Rectal smooth muscle tissue (tissue), 1 donor: ENCODE data around the gene ZBTB7B.

ENCODE experiments used
- H3K27ac ChIP-seq: one replicate; pipeline ENCODE4 v1.7.0; 2013; ENCODE audit warnings: low read depth, low read length, inconsistent platforms
- H3K27me3 ChIP-seq: one replicate; pipeline ENCODE4 v1.7.0; 2013; ENCODE audit warnings: low read length; ENCODE audit not compliant: control insufficient read depth, insufficient read depth
- H3K36me3 ChIP-seq: one replicate; pipeline ENCODE4 v1.7.0; 2013; ENCODE audit warnings: low read length; ENCODE audit not compliant: control insufficient read depth, insufficient read depth
- H3K4me1 ChIP-seq: one replicate; pipeline ENCODE4 v1.7.0; 2013; ENCODE audit warnings: low read length; ENCODE audit not compliant: control insufficient read depth, insufficient read depth
- H3K4me3 ChIP-seq: one replicate; pipeline ENCODE4 v1.7.0; 2013; ENCODE audit warnings: low read length
- H3K9ac ChIP-seq: one replicate; pipeline ENCODE4 v1.7.0; 2013; ENCODE audit warnings: low read length

The ZBTB7B gene

GRCh38 chr1:155002464-155003226 is at the start of gene ZBTB7B:
ZBTB7B (plus strand) TSS chr1:155002802; CDS start chr1:155014661, 11,859 bp downstream.
- Histone ChIP-seq H3K9ac (peak within 1 kb of the TSS; percentile 96), H3K27ac (peak within 1 kb of the TSS; percentile 96), H3K36me3 (peaks cover 4% of the 10 kb centered on the region), H3K27me3 (no peaks in the 10 kb centered on the region), H3K4me1 (peaks cover 36% of the 10 kb centered on the region), H3K4me3 (peak within 1 kb of the TSS; percentile 89)

GRCh38 chr1:154953611-154954038 is 49.0 kb upstream of the ZBTB7B start:
- H3K4me1 ChIP-seq = peaks cover 25% of the 10 kb centered on the region
- H3K9ac ChIP-seq = no peak overlapping the region
- H3K27ac ChIP-seq = no peak overlapping the region
- H3K4me3 ChIP-seq = peak overlapping the region; percentile 30
- no peaks in the 10 kb centered on the region for H3K27me3 ChIP-seq
- H3K36me3 ChIP-seq = peaks cover 14% of the 10 kb centered on the region

- Histone ChIP-seq H3K9ac (peak overlapping the region; percentile 0), H3K36me3 (peaks cover 15% of the 10 kb centered on the region), H3K27me3 (no peaks in the 10 kb centered on the region), H3K27ac (no peak overlapping the region), H3K4me1 (peaks cover 25% of the 10 kb centered on the region), H3K4me3 (peak overlapping the region; percentile 93)
Measured at GRCh38 chr1:154954541-154954940, 48.1 kb upstream of the ZBTB7B start.

DNA sequence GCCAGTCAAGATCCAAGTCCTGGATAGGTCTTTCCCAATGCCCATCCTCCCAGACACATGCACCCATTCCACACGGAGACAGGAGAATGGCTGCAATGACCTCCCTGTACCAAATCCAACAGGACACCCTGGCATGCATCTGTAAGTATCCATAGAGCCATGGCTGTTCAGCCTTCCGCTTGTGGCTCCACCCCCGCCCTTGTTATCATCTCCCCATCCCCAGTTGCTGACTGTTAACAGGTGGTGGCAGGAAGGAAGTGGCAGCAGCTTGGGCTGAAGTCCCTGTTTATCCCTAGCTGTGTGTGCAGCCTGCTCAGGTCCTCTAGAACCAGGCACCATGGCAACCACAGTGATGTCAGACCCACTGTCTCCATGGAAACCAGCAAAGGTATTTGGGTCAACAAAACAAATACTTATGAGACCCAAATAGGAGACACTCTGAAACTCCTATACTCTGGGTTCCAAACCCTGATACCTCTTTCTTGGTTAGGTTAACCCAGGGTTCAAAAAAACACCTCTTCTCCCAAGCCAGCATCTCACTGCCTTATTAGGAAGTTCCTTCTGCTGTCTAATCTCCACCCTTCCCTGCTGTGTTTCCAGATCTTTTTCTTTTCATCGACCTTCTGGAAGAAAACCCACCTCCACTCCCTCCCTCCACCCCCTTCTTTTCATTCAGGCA is 47.4 kb upstream of the ZBTB7B start:
- Histone ChIP-seq H3K4me3 (peak overlapping the region; percentile 93), H3K27ac (peak overlapping the region; percentile 87), H3K27me3 (no peaks in the 10 kb centered on the region), H3K36me3 (peaks cover 15% of the 10 kb centered on the region), H3K9ac (peak overlapping the region; percentile 46), H3K4me1 (peaks cover 25% of the 10 kb centered on the region)

DNA sequence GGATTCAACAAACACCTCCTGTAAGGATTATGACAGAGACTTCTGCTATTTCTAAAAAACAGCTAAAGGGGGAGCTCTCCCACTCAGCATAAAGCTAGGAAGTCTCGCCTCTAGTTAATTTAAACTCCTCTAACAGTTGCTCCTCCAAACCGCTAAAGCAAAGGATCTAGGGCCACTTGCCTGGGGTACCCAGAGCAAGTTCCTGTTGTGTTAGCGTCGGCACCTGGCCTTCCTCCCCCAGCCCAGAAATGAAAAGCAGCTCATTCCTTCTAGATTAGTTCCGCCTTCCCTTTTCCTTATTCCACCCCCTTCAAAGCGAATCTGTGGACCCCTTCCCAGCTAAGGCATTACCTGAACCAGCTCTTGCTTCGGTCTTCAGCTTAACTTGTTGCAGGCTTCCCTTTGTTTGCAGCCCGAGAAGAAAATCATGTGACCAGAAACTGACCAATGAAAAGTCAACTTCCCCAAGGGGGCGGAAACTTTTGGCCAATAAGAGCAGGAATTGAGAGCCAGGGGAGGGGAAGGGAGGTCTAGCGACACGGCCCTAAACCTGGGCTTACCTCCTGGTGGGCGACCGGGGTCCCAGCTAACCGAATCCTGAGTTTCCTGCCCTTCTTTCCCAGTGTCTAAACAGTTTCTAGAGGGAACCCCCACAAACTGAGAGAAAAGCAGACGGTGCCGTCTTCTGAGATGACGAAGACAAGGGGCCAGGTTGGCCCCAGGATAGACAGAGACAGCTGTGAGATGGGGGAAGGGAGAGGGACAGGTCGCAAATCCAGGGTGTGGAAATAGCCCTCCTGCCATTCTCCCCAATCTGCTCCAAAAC is 46.7 kb upstream of the ZBTB7B start, which contains the start of gene PBXIP1:
PBXIP1 (minus strand) TSS at position 382 of the 826 bp plus-strand sequence. CDS start 2,378 bp downstream, outside the sequence.
- Histone ChIP-seq H3K4me3 (peak within 1 kb of the TSS; percentile 93), H3K27ac (peak within 1 kb of the TSS; percentile 87), H3K9ac (peak within 1 kb of the TSS; percentile 53), H3K36me3 (peaks cover 11% of the 10 kb centered on the region), H3K4me1 (peaks cover 30% of the 10 kb centered on the region), H3K27me3 (no peaks in the 10 kb centered on the region)

DNA sequence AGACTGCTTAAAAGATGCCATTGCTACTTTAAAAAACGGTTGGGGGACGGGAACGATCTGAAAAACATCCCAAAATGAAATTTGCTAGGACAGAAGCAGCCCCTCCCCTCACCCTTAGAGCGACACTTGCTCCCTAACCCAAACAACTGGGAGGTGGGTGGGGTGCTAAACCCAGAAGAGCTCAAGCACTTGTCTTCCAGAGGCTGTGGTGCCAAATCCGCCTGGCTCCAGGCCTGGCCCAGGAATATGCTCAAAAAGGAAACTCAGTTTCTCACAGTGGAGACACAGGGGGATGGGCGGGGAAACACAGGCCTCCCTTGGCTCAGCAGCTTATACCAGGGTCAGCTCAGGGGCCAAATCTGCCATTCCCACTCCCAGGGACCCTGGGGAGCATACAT is 46.1 kb upstream of the ZBTB7B start:
- H3K36me3 ChIP-seq = peaks cover 5% of the 10 kb centered on the region
- peak overlapping the region; percentile 87 for H3K27ac ChIP-seq
- H3K27me3 ChIP-seq = no peaks in the 10 kb centered on the region
- no peak overlapping the region for H3K9ac ChIP-seq
- H3K4me3 ChIP-seq = peak overlapping the region; percentile 93
- peaks cover 32% of the 10 kb centered on the region for H3K4me1 ChIP-seq

- Histone ChIP-seq H3K27me3 (no peaks in the 10 kb centered on the region), H3K36me3 (peaks cover 5% of the 10 kb centered on the region), H3K4me1 (peaks cover 32% of the 10 kb centered on the region), H3K9ac (no peak overlapping the region), H3K27ac (peak overlapping the region; percentile 87), H3K4me3 (no peak overlapping the region)
Measured at GRCh38 chr1:154957091-154957657, 45.4 kb upstream of the ZBTB7B start.

DNA sequence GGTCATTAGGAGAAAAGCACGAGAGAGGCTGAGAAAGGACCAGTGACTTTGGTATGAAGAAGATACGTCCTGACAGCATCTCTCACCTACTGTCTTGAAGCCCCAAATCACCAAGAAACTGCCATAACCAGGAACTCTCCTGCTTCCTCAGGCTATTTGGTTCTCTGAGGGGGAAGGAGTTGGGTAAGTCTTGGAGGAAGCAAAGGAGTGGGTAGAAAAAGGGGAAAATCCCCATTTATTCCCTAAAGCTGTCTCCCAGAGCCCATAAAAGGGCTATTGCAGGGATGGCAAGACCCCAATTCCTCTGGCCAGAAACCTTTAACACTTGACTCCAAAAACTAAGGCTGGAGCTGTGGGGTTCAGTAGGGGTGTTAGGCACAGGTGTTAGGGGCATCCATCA is 44.6 kb upstream of the ZBTB7B start:
- H3K36me3 ChIP-seq = peaks cover 5% of the 10 kb centered on the region
- H3K27ac ChIP-seq = no peak overlapping the region
- peaks cover 33% of the 10 kb centered on the region for H3K4me1 ChIP-seq
- no peak overlapping the region for H3K9ac ChIP-seq
- H3K27me3 ChIP-seq = no peaks in the 10 kb centered on the region
- H3K4me3 ChIP-seq = no peak overlapping the region

- no peaks in the 10 kb centered on the region for H3K27me3 ChIP-seq
- peaks cover 30% of the 10 kb centered on the region for H3K4me1 ChIP-seq
- no peak overlapping the region for H3K27ac ChIP-seq
- H3K9ac ChIP-seq = no peak overlapping the region
- H3K36me3 ChIP-seq = peaks cover 5% of the 10 kb centered on the region
- H3K4me3 ChIP-seq = no peak overlapping the region
Measured at GRCh38 chr1:154958681-154959425, 43.7 kb upstream of the ZBTB7B start.

- Histone ChIP-seq H3K4me1 (peaks cover 26% of the 10 kb centered on the region), H3K4me3 (no peak overlapping the region), H3K36me3 (peaks cover 8% of the 10 kb centered on the region), H3K9ac (no peak overlapping the region), H3K27me3 (no peaks in the 10 kb centered on the region), H3K27ac (no peak overlapping the region)
Measured at GRCh38 chr1:154959426-154959780, 43.2 kb upstream of the ZBTB7B start.

GRCh38 chr1:154960446-154961136 is 42.0 kb upstream of the ZBTB7B start:
- H3K9ac ChIP-seq = no peak overlapping the region
- H3K4me1 ChIP-seq = peaks cover 15% of the 10 kb centered on the region
- peaks cover 15% of the 10 kb centered on the region for H3K36me3 ChIP-seq
- H3K27me3 ChIP-seq = no peaks in the 10 kb centered on the region
- H3K27ac ChIP-seq = peak overlapping the region; percentile 99
- H3K4me3 ChIP-seq = peak overlapping the region; percentile 84
